Ishikawa (cell line): Measurements from ENCODE around the gene TMEM221.
A peak's percentile ranks its signal among the peaks of the same experiment; 100 is the strongest.

Experiments used
- CEBPB ChIP-seq: IDR thresholded peaks from 2 replicates; pipeline ENCODE4 v1.6.1; 2012
- CREB1 ChIP-seq: IDR thresholded peaks from 2 replicates; pipeline ENCODE4 v1.6.1; 2012; ENCODE audit warnings: low read depth
- EGR1 ChIP-seq: IDR thresholded peaks from 2 replicates; pipeline ENCODE4 v1.6.1; 2012
- EP300 ChIP-seq: IDR thresholded peaks from 2 replicates; pipeline ENCODE4 v1.6.1; 2012; ENCODE audit warnings: borderline replicate concordance
- FOXM1 ChIP-seq: IDR thresholded peaks from 2 replicates; pipeline ENCODE4 v1.6.1; 2012; ENCODE audit warnings: low read depth, borderline replicate concordance
- MAX ChIP-seq: IDR thresholded peaks from 2 replicates; pipeline ENCODE4 v1.6.1; 2012
- NFIC ChIP-seq: IDR thresholded peaks from 2 replicates; pipeline ENCODE4 v1.6.1; 2012
- RAD21 ChIP-seq: IDR thresholded peaks from 2 replicates; pipeline ENCODE4 v1.6.1; 2012; ENCODE audit warnings: low read depth
- TAF1 ChIP-seq: IDR thresholded peaks from 2 replicates; pipeline ENCODE4 v1.6.1; 2012; ENCODE audit warnings: low read depth, mild to moderate bottlenecking
- TCF12 ChIP-seq: IDR thresholded peaks from 2 replicates; pipeline ENCODE4 v1.6.1; 2012; ENCODE audit warnings: low read depth
- TEAD4 ChIP-seq: IDR thresholded peaks from 2 replicates; pipeline ENCODE4 v1.6.1; 2012
- USF1 ChIP-seq: IDR thresholded peaks from 2 replicates; pipeline ENCODE4 v1.6.1; 2012
- YY1 ChIP-seq: IDR thresholded peaks from 2 replicates; pipeline ENCODE4 v1.6.1; 2012; ENCODE audit warnings: low read depth
- ZBTB7A ChIP-seq: IDR thresholded peaks from 2 replicates; pipeline ENCODE4 v1.6.1; 2012; ENCODE audit warnings: low read depth
- TF ChIP-seq, protein P1 (sequence below): IDR thresholded peaks from 2 replicates; pipeline ENCODE4 v1.6.1; 2012; ENCODE audit warnings: low read depth, mild to moderate bottlenecking

Gene TMEM221

GRCh38 chr19:17481986-17482385 lies 33.5 kb upstream of the TMEM221 start:
- TF ChIP-seq TEAD4, result no peak
- TF ChIP-seq YY1, result no peak
- TF ChIP-seq NFIC, result no peak

- no peak for TF ChIP-seq USF1
- TF ChIP-seq ZBTB7A, result no peak
- TF ChIP-seq TCF12, result no peak
- no peak for TF ChIP-seq MAX
- TF ChIP-seq NFIC, result no peak
- no peak for TF ChIP-seq EP300
- TF ChIP-seq EGR1, result no peak
- TF ChIP-seq RAD21, result no peak
- TF ChIP-seq TAF1, result no peak
- TF ChIP-seq CREB1, result no peak
- TF ChIP-seq YY1, result no peak
- no peak for TF ChIP-seq CEBPB
- no peak for TF ChIP-seq TEAD4
- no peak for TF ChIP-seq FOXM1
- TF ChIP-seq, protein P1, sequence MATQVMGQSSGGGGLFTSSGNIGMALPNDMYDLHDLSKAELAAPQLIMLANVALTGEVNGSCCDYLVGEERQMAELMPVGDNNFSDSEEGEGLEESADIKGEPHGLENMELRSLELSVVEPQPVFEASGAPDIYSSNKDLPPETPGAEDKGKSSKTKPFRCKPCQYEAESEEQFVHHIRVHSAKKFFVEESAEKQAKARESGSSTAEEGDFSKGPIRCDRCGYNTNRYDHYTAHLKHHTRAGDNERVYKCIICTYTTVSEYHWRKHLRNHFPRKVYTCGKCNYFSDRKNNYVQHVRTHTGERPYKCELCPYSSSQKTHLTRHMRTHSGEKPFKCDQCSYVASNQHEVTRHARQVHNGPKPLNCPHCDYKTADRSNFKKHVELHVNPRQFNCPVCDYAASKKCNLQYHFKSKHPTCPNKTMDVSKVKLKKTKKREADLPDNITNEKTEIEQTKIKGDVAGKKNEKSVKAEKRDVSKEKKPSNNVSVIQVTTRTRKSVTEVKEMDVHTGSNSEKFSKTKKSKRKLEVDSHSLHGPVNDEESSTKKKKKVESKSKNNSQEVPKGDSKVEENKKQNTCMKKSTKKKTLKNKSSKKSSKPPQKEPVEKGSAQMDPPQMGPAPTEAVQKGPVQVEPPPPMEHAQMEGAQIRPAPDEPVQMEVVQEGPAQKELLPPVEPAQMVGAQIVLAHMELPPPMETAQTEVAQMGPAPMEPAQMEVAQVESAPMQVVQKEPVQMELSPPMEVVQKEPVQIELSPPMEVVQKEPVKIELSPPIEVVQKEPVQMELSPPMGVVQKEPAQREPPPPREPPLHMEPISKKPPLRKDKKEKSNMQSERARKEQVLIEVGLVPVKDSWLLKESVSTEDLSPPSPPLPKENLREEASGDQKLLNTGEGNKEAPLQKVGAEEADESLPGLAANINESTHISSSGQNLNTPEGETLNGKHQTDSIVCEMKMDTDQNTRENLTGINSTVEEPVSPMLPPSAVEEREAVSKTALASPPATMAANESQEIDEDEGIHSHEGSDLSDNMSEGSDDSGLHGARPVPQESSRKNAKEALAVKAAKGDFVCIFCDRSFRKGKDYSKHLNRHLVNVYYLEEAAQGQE, result no peak
These were observed 30.9 kb upstream of the TMEM221 start for GRCh38 chr19:17479325-17479791.

- TF ChIP-seq TCF12, result no peak
- no peak; the same call in 1 of the 2 replicates for TF ChIP-seq EGR1
- peak; percentile 54; the same call in 1 of the 2 replicates for TF ChIP-seq NFIC
- no peak for TF ChIP-seq ZBTB7A
- TF ChIP-seq EP300, result peak; percentile 47; the same call in 1 of the 2 replicates
- TF ChIP-seq FOXM1, result no peak
- TF ChIP-seq CEBPB, result no peak
- no peak for TF ChIP-seq TAF1
- 0 out of 2 replicates have a peak, but pooled peaks have one; percentile 27 for TF ChIP-seq USF1
- TF ChIP-seq, protein P1, result no peak
- TF ChIP-seq CREB1, result no peak
- peak; percentile 56 for TF ChIP-seq MAX
- no peak for TF ChIP-seq RAD21
- no peak for TF ChIP-seq YY1
- peak; percentile 51; the same call in 1 of the 2 replicates for TF ChIP-seq TEAD4
These were observed 27.2 kb upstream of the TMEM221 start for GRCh38 chr19:17475541-17476115.

DNA sequence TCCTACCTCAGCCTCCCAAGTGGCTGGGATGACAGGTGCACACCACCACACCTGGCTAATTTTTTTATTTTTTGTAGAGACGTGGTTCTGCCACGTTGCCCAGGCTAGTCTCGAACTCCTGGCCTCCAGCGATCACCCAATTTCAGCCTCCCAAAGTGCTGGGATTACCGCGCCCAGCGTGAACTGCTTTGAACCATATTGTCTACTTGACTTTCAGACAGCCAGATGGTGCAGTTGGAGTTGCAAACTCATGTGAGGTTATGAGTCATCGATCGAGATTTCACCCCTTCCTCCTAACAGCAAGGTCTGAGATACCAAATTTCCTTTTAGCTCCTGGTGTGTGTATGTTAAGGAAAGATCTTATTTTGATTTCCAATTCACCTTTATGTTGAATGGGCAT lies 24.6 kb upstream of the TMEM221 start:
- no peak for TF ChIP-seq YY1
- TF ChIP-seq CREB1, result no peak
- TF ChIP-seq TEAD4, result no peak
- no peak for TF ChIP-seq TCF12
- no peak for TF ChIP-seq RAD21
- no peak for TF ChIP-seq EGR1
- no peak for TF ChIP-seq CEBPB
- TF ChIP-seq, protein P1, result no peak
- TF ChIP-seq MAX, result no peak
- TF ChIP-seq FOXM1, result no peak
- no peak for TF ChIP-seq ZBTB7A
- no peak for TF ChIP-seq TAF1
